GM12878 (cell line): Measurements from ENCODE around the gene MTMR3. TPM values are rescaled to one million over a fixed set of nuclear protein-coding genes. Genes with fewer than 3 reads are reported as not detected.

Source experiments
- ATAC-seq: fragments of 200-7000 bp; cut with Tn5 transposase; 3 replicates; pipeline ENCODE4 v1.9.1; 2020; ENCODE audit warnings: mild to moderate bottlenecking, moderate library complexity
- BruUV-seq: library from RNA; stranded (reverse); fragments of 400-500 nt; replicated peaks from 2 replicates; lab custom pipeline; 2021; lab: Mats Ljungman, UMichigan
- CTCF ChIA-PET: fragments of 300-600 bp; sonication (Branson Sonifier 250); formaldehyde crosslinking; extraction: SDS; loops from one replicate; lab custom pipeline; 2021; ENCODE audit warnings: inconsistent platforms; lab: Yijun Ruan, JAX
- POLR2A ChIA-PET: fragments of 350-600 bp; formaldehyde crosslinking; extraction: SDS; loops from one replicate; lab custom pipeline; 2021; ENCODE audit warnings: inconsistent platforms; lab: Charles Lee
- RAD21 ChIA-PET: fragments of 300-600 bp; sonication (Branson Sonifier 250); formaldehyde crosslinking; loops from one replicate; lab custom pipeline; 2023; ENCODE audit warnings: antibody characterized with exemption; ENCODE audit not compliant: unreplicated experiment; lab: Charles Lee
- SMC1A ChIA-PET: fragments of 300-600 bp; sonication (Branson Sonifier 250); formaldehyde crosslinking; loops from one replicate; lab custom pipeline; 2023; ENCODE audit not compliant: unreplicated experiment, uncharacterized antibody; lab: Charles Lee
- DNase-seq: peaks from one replicate; pipeline ENCODE4 v3.0.0-alpha.2; 2011; ENCODE audit warnings: low read depth, low spot score
- FAIRE-seq: peaks from 3 replicates; lab custom pipeline; 2011; peaks lifted over from hg19 to GRCh38; lab: Jason Lieb, UNC
- H2AFZ ChIP-seq: 2 replicates; pipeline ENCODE4 v1.6.0; 2011; ENCODE audit warnings: low read depth, low read length, control low read depth; ENCODE audit not compliant: control insufficient read depth
- H3K27ac ChIP-seq: 2 replicates; pipeline ENCODE4 v1.5.1; 2011; ENCODE audit warnings: control low read depth; ENCODE audit not compliant: control insufficient read depth, insufficient read depth
- H3K27me3 ChIP-seq, 2 experiments: replicated peaks in 1 of 2; 2 replicates each; pipeline versions ENCODE4 v1.6.0 to v1.6.1; 2011; ENCODE audit warnings: low read length in 1 of 2; ENCODE audit not compliant: control insufficient read depth in 2 of 2, insufficient read depth in 2 of 2
- H3K36me3 ChIP-seq, 2 experiments: 2 replicates each; pipeline ENCODE4 v1.5.1; 2011; ENCODE audit warnings: low read length in 1 of 2; ENCODE audit not compliant: control insufficient read depth in 2 of 2, insufficient read depth in 2 of 2
- H3K4me1 ChIP-seq: 2 replicates; pipeline ENCODE4 v1.6.1; 2011; ENCODE audit warnings: mild to moderate bottlenecking, low read length, moderate library complexity, mixed read lengths; ENCODE audit not compliant: control insufficient read depth, insufficient read depth
- H3K4me2 ChIP-seq: 2 replicates; pipeline ENCODE4 v1.6.0; 2011; ENCODE audit warnings: control low read depth; ENCODE audit not compliant: control insufficient read depth, insufficient read depth
- H3K4me3 ChIP-seq: fragments of 200-600 bp; sonication (generic); 2 replicates; pipeline ENCODE4 v1.5.1; 2016
- H3K79me2 ChIP-seq: 2 replicates; pipeline ENCODE4 v1.6.0; 2011; ENCODE audit warnings: low read length; ENCODE audit not compliant: control insufficient read depth, insufficient read depth
- H3K9ac ChIP-seq: 2 replicates; pipeline ENCODE4 v1.8.0; 2011; ENCODE audit warnings: low read length, control low read depth, mixed read lengths; ENCODE audit not compliant: control insufficient read depth, insufficient read depth
- H3K9me3 ChIP-seq: replicated peaks from 3 replicates; pipeline ENCODE4 v1.5.1; 2011; ENCODE audit warnings: mild to moderate bottlenecking, low read length; ENCODE audit not compliant: control insufficient read depth, insufficient read depth
- H4K20me1 ChIP-seq: 2 replicates; pipeline ENCODE4 v1.6.0; 2011; ENCODE audit not compliant: control insufficient read depth, insufficient read depth
- CHD2 ChIP-seq: IDR thresholded peaks from 2 replicates; pipeline ENCODE4 v1.6.1; 2011; ENCODE audit warnings: low read depth, low read length, improper control_type of control experiment, borderline replicate concordance
- HCFC1 ChIP-seq: fragments of 150-350 bp; IDR thresholded peaks from 2 replicates; pipeline ENCODE4 v1.6.1; 2014; ENCODE audit warnings: low read length
- RFX5 ChIP-seq: IDR thresholded peaks from 2 replicates; pipeline ENCODE4 v1.6.1; 2011; ENCODE audit warnings: low read depth, low read length, improper control_type of control experiment
- SPI1 ChIP-seq: IDR thresholded peaks from 2 replicates; pipeline ENCODE4 v1.6.1; 2011; ENCODE audit warnings: low read depth, mild to moderate bottlenecking, low read length, moderate library complexity, borderline replicate concordance; ENCODE audit not compliant: insufficient read depth
- STAT3 ChIP-seq: IDR thresholded peaks from 2 replicates; pipeline ENCODE4 v1.6.1; 2011; ENCODE audit warnings: low read depth, low read length, improper control_type of control experiment
- TCF12 ChIP-seq: IDR thresholded peaks from 2 replicates; pipeline ENCODE4 v1.6.1; 2011; ENCODE audit warnings: low read depth, mild to moderate bottlenecking, low read length
- ZBED1 ChIP-seq: IDR thresholded peaks from 2 replicates; pipeline ENCODE4 v1.6.1; 2016; ENCODE audit warnings: borderline replicate concordance
- ZNF622 ChIP-seq: fragments of 450-650 bp; IDR thresholded peaks from 2 replicates; pipeline ENCODE4 v1.6.1; 2017; ENCODE audit warnings: mild to moderate bottlenecking, inconsistent platforms
- ZZZ3 ChIP-seq: IDR thresholded peaks from 2 replicates; pipeline ENCODE4 v1.6.1; 2011; ENCODE audit warnings: low read depth; ENCODE audit not compliant: control insufficient read depth, insufficient read length
- WGBS: methylation state at CpG from one replicate; pipeline ENCODE4 v1.1.6; 2016; ENCODE audit warnings: low lambda C conversion rate; ENCODE audit not compliant: insufficient replicate concordance, insufficient coverage; ENCODE audit errors: missing lambda C conversion rate; 5-methylcytosine and 5-hydroxymethylcytosine counted together
- in situ Hi-C: fragments of 300-500 bp; cut with MboI; formaldehyde crosslinking; loops from 9 replicates; pipeline ENCODE4 v1.14.3; 2018; ENCODE audit warnings: mixed read lengths
- intact Hi-C: fragments of 100-400 bp; cut with micrococcal nuclease; formaldehyde crosslinking; loops from one replicate; pipeline ENCODE4 v1.14.2; 2022; ENCODE audit not compliant: unreplicated experiment
- polyA plus RNA-seq, 11 experiments: library from polyadenylated mRNA; depleted of rRNA in 4 of 11; unstranded in 6 of 11; stranded (reverse) in 5 of 11; fragments of >200 nt; fragmentation: Nextera tagmentation in 4 of 11; fragmentation: Illumina TruSeq in 1 of 11; extraction: Ambion mirVana in 4 of 11; extraction: Trizol in 1 of 11; gene quantifications; 1 replicate in 1 of 11; 2 replicates in 10 of 11; pipeline versions ENCODE4 v1.2.1 to v1.2.3, GENCODE V29; 2011 to 2016; ENCODE audit warnings: inconsistent platforms in 2 of 11, missing spikeins in 2 of 11, low read depth in 1 of 11
- total RNA-seq, 4 experiments: library from RNA; depleted of rRNA in 3 of 4; stranded (reverse); fragments of >200 nt in 3 of 4; fragmentation: Illumina TruSeq in 1 of 4; extraction: Trizol in 1 of 4; gene quantifications; 2 replicates each; pipeline versions ENCODE4 v1.2.1 to v1.2.3, GENCODE V29; 2013 to 2021
- TF ChIP-seq, protein P1 (sequence below): fragments of 450-650 bp; formaldehyde crosslinking; IDR thresholded peaks from 2 replicates; pipeline ENCODE4 v1.4.0; 2022; ENCODE audit warnings: mild to moderate bottlenecking, moderate library complexity
- TF ChIP-seq, protein P2 (sequence below): fragments of 450-650 bp; IDR thresholded peaks from 2 replicates; pipeline ENCODE4 v1.6.1; 2016; ENCODE audit warnings: mild to moderate bottlenecking
- TF ChIP-seq, protein P3 (sequence below): IDR thresholded peaks from 2 replicates; pipeline ENCODE4 v1.6.1; 2012; ENCODE audit warnings: improper control_type of control experiment, low read depth, low read length; ENCODE audit not compliant: insufficient replicate concordance

The MTMR3 gene
- total and polyA plus RNA-seq, 10 of the 15 experiments (the other 5 are each of a cell fraction or from before 2014, with no cell fraction given), result 1.4 to 23.7 (median 10.6) TPM

DNA sequence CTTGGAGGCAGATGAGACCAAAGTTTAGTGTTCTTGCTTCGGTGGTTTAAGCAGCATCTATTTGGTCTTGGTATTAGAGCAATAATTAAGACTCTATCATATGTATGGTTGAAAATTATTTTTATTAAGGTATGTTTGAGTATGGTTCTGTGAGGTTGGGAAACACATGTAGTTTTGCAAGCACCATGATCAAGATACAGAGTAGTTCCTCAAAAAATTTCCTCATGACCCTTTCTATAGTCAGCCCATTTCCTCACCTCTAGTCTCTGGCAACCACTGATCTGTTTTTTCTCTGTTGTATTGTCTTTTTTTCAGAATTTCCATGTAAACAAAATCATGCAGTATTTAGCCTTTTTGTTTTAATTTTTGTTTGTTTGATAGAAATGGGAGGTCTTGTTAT is 18.4 kb downstream of the MTMR3 start:
- ChIA-PET POLR2A (no interaction called here), CTCF (no interaction called here), SMC1A (no interaction called here), RAD21 (no interaction called here)
- Histone ChIP-seq H3K4me2 (no peak overlapping the region), H3K9me3 (no peaks in the 10 kb centered on the region), H3K27me3 (no peaks in the 10 kb centered on the region), H4K20me1 (no peaks in the 10 kb centered on the region), H3K79me2 (no peaks in the 10 kb centered on the region; the same call in none of the 2 replicates), H3K9ac (no peak overlapping the region), H3K27ac (no peak overlapping the region), H2AFZ (no peak overlapping the region), H3K36me3 (no peaks in the 10 kb centered on the region), H3K4me1 (no peaks in the 10 kb centered on the region), H3K4me3 (no peak overlapping the region)
- intact Hi-C loops, result no loop called here
- DNase-seq (no peak), FAIRE-seq (no peak), ATAC-seq (no peak)
- no TSS peak for BruUV-seq
- in situ Hi-C loops, result no loop called here
- 100% methylated on average over 1 of the region's 1 CpG for WGBS
- TF ChIP-seq ZBED1 (no peak), ZNF622 (no peak), CHD2 (no peak), SPI1 (no peak), TCF12 (no peak), STAT3 (no peak), RFX5 (no peak), ZZZ3 (no peak), HCFC1 (no peak)
- TF ChIP-seq, protein P1, sequence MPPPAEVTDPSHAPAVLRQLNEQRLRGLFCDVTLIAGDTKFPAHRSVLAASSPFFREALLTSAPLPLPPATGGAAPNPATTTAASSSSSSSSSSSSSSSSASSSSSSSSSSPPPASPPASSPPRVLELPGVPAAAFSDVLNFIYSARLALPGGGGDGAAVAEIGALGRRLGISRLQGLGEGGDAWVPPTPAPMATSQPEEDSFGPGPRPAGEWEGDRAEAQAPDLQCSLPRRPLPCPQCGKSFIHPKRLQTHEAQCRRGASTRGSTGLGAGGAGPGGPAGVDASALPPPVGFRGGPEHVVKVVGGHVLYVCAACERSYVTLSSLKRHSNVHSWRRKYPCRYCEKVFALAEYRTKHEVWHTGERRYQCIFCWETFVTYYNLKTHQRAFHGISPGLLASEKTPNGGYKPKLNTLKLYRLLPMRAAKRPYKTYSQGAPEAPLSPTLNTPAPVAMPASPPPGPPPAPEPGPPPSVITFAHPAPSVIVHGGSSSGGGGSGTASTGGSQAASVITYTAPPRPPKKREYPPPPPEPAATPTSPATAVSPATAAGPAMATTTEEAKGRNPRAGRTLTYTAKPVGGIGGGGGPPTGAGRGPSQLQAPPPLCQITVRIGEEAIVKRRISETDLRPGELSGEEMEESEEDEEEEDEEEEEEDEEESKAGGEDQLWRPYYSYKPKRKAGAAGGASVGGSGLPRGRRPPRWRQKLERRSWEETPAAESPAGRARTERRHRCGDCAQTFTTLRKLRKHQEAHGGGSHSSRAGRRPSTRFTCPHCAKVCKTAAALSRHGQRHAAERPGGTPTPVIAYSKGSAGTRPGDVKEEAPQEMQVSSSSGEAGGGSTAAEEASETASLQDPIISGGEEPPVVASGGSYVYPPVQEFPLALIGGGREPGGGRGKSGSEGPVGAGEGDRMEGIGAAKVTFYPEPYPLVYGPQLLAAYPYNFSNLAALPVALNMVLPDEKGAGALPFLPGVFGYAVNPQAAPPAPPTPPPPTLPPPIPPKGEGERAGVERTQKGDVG (CRISPR knock-in tag), result no peak
- TF ChIP-seq, protein P2, sequence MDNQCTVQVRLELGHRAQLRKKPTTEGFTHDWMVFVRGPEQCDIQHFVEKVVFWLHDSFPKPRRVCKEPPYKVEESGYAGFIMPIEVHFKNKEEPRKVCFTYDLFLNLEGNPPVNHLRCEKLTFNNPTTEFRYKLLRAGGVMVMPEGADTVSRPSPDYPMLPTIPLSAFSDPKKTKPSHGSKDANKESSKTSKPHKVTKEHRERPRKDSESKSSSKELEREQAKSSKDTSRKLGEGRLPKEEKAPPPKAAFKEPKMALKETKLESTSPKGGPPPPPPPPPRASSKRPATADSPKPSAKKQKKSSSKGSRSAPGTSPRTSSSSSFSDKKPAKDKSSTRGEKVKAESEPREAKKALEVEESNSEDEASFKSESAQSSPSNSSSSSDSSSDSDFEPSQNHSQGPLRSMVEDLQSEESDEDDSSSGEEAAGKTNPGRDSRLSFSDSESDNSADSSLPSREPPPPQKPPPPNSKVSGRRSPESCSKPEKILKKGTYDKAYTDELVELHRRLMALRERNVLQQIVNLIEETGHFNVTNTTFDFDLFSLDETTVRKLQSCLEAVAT, result no peak
- TF ChIP-seq, protein P3, sequence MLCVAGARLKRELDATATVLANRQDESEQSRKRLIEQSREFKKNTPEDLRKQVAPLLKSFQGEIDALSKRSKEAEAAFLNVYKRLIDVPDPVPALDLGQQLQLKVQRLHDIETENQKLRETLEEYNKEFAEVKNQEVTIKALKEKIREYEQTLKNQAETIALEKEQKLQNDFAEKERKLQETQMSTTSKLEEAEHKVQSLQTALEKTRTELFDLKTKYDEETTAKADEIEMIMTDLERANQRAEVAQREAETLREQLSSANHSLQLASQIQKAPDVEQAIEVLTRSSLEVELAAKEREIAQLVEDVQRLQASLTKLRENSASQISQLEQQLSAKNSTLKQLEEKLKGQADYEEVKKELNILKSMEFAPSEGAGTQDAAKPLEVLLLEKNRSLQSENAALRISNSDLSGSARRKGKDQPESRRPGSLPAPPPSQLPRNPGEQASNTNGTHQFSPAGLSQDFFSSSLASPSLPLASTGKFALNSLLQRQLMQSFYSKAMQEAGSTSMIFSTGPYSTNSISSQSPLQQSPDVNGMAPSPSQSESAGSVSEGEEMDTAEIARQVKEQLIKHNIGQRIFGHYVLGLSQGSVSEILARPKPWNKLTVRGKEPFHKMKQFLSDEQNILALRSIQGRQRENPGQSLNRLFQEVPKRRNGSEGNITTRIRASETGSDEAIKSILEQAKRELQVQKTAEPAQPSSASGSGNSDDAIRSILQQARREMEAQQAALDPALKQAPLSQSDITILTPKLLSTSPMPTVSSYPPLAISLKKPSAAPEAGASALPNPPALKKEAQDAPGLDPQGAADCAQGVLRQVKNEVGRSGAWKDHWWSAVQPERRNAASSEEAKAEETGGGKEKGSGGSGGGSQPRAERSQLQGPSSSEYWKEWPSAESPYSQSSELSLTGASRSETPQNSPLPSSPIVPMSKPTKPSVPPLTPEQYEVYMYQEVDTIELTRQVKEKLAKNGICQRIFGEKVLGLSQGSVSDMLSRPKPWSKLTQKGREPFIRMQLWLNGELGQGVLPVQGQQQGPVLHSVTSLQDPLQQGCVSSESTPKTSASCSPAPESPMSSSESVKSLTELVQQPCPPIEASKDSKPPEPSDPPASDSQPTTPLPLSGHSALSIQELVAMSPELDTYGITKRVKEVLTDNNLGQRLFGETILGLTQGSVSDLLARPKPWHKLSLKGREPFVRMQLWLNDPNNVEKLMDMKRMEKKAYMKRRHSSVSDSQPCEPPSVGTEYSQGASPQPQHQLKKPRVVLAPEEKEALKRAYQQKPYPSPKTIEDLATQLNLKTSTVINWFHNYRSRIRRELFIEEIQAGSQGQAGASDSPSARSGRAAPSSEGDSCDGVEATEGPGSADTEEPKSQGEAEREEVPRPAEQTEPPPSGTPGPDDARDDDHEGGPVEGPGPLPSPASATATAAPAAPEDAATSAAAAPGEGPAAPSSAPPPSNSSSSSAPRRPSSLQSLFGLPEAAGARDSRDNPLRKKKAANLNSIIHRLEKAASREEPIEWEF, result no peak
- TF ChIP-seq, all 136 proteins: peak for 0
